K562 (cell line): ENCODE data around the gene BAIAP3. TPM values are rescaled to one million over a fixed set of nuclear protein-coding genes. Genes with fewer than 3 reads are reported as not detected.

Source experiments
- ATAC-seq: fragments of 200-7000 bp; cut with Tn5 transposase; 3 replicates; pipeline ENCODE4 v1.9.1; 2020; ENCODE audit warnings: moderate library complexity
- BruUV-seq: library from RNA; stranded (reverse); fragments of 400-500 nt; replicated peaks from 2 replicates; lab custom pipeline; 2021; lab: Mats Ljungman, UMichigan
- CTCF ChIA-PET: fragments of 300-600 bp; formaldehyde crosslinking; extraction: SDS; loops from one replicate; lab custom pipeline; 2021; ENCODE audit warnings: low intra/inter-chr PET ratio; lab: Yijun Ruan, JAX
- POLR2A ChIA-PET: fragments of 300-600, 350-650 bp; sonication (Branson Sonifier 250); formaldehyde crosslinking; extraction: SDS; loops from one replicate; lab custom pipeline; 2021; ENCODE audit warnings: antibody characterized with exemption, inconsistent platforms; lab: Yijun Ruan, JAX
- DNase-seq, 4 experiments: peaks; one replicate each; pipeline versions ENCODE4 v3.0.0 to v3.0.0-alpha.2; 2011 to 2018; ENCODE audit warnings: low spot score in 3 of 4, mixed read lengths in 3 of 4; ENCODE audit errors: extremely low read depth in 1 of 4
- FAIRE-seq: peaks from 2 replicates; lab custom pipeline; 2011; peaks lifted over from hg19 to GRCh38; lab: Jason Lieb, UNC
- H2AFZ ChIP-seq: 2 replicates; pipeline ENCODE4 v1.6.0; 2011; ENCODE audit warnings: low read depth, low read length, control low read depth, inconsistent platforms
- H3K27ac ChIP-seq: fragments of 200-600 bp; 3 replicates; pipeline ENCODE4 v1.8.0; 2011; ENCODE audit warnings: low read depth, mild to moderate bottlenecking, control low read depth, inconsistent platforms, low read length, moderate library complexity, mixed read lengths; ENCODE audit errors: extremely low read depth
- H3K27me3 ChIP-seq, 2 experiments: fragments of 300-600 bp in 1 of 2; 2 replicates in 1 of 2; 3 replicates in 1 of 2; pipeline versions ENCODE4 v1.6.0 to v1.8.0; 2011; ENCODE audit warnings: inconsistent platforms in 2 of 2, low read length in 2 of 2, mild to moderate bottlenecking in 1 of 2, mixed read lengths in 1 of 2, moderate library complexity in 1 of 2; ENCODE audit not compliant: control insufficient read depth in 2 of 2, insufficient read depth in 2 of 2
- H3K36me3 ChIP-seq: fragments of 300-600 bp; 3 replicates; pipeline ENCODE4 v1.8.0; 2011; ENCODE audit warnings: mild to moderate bottlenecking, low read length, inconsistent platforms; ENCODE audit not compliant: control insufficient read depth, insufficient read depth
- H3K4me1 ChIP-seq, 2 experiments: fragments of 200-600 bp in 1 of 2; replicated peaks in 1 of 2; 2 replicates in 1 of 2; 3 replicates in 1 of 2; pipeline versions ENCODE4 v1.5.1 to v1.8.0; 2011; ENCODE audit warnings: inconsistent platforms in 2 of 2, low read length in 2 of 2, mild to moderate bottlenecking in 1 of 2, mixed read lengths in 1 of 2, moderate library complexity in 1 of 2; ENCODE audit not compliant: control insufficient read depth in 2 of 2, insufficient read depth in 2 of 2
- H3K4me2 ChIP-seq: 2 replicates; pipeline ENCODE4 v1.6.1; 2011; ENCODE audit warnings: low read length, control low read depth, inconsistent platforms, mixed read lengths; ENCODE audit not compliant: insufficient read depth
- H3K4me3 ChIP-seq: fragments of 200-600 bp; sonication (generic), shearing (Covaris generic); 2 replicates; pipeline ENCODE4 v1.5.1; 2016; ENCODE audit warnings: control low read depth, inconsistent platforms
- H3K79me2 ChIP-seq: fragments of 200-600 bp; 3 replicates; pipeline ENCODE4 v1.8.0; 2011; ENCODE audit warnings: low read length, inconsistent platforms; ENCODE audit not compliant: control insufficient read depth, insufficient read depth
- H3K9ac ChIP-seq, 2 experiments: 2 replicates each; pipeline versions ENCODE4 v1.6.0 to v1.6.1; 2011; ENCODE audit warnings: low read depth in 2 of 2, low read length in 2 of 2, control low read depth in 1 of 2, inconsistent platforms in 1 of 2, mild to moderate bottlenecking in 1 of 2, mixed read lengths in 1 of 2; ENCODE audit not compliant: insufficient read depth in 1 of 2
- H3K9me1 ChIP-seq: one replicate; pipeline ENCODE4 v1.6.0; 2011; ENCODE audit warnings: inconsistent platforms, mild to moderate bottlenecking, low read length, moderate library complexity; ENCODE audit not compliant: control insufficient read depth, insufficient read depth
- H3K9me3 ChIP-seq: replicated peaks from 2 replicates; pipeline ENCODE4 v1.5.1; 2011; ENCODE audit warnings: low read depth, low read length, inconsistent platforms; ENCODE audit not compliant: control insufficient read depth, insufficient read depth
- H4K20me1 ChIP-seq: replicated peaks from 2 replicates; pipeline ENCODE4 v1.6.1; 2011; ENCODE audit warnings: low read length, inconsistent platforms, mixed read lengths; ENCODE audit not compliant: control insufficient read depth, insufficient read depth
- CTCF ChIP-seq, 3 experiments: IDR thresholded peaks in 2 of 3; conservative IDR thresholded peaks in 1 of 3; 2 replicates each; pipeline ENCODE4 v1.5.1; 2011 to 2012; ENCODE audit warnings: low read length in 3 of 3, mild to moderate bottlenecking in 3 of 3, control low read depth in 2 of 3, improper control_type of control experiment in 1 of 3, inconsistent platforms in 1 of 3, low read depth in 1 of 3, mixed read lengths in 1 of 3, moderate library complexity in 1 of 3; ENCODE audit not compliant: insufficient read depth in 2 of 3
- GTF2B ChIP-seq: IDR thresholded peaks from 2 replicates; pipeline ENCODE4 v1.6.1; 2011; ENCODE audit not compliant: insufficient read length; ENCODE audit errors: extremely low read depth
- WGBS: fragments of 100-300 bp; shearing (Covaris generic); methylation state at CpG from one replicate; pipeline ENCODE4 v1.1.6; 2016; ENCODE audit warnings: low coverage, mixed read lengths; ENCODE audit not compliant: insufficient coverage; ENCODE audit errors: missing lambda C conversion rate; 5-methylcytosine and 5-hydroxymethylcytosine counted together
- in situ Hi-C: fragments of 300-500 bp; cut with MboI; formaldehyde crosslinking; loops from 4 replicates; pipeline ENCODE4 v1.15.0; 2018; ENCODE audit warnings: inconsistent platforms, mixed read lengths
- intact Hi-C: fragments of 100-400 bp; cut with micrococcal nuclease; formaldehyde crosslinking; loops from 2 replicates; pipeline ENCODE4 v1.14.2; 2022
- polyA plus RNA-seq, 8 experiments: library from polyadenylated mRNA; depleted of rRNA in 4 of 8; stranded (reverse) in 5 of 8; unstranded in 3 of 8; fragments of >200 nt; fragmentation: Nextera tagmentation in 2 of 8; fragmentation: Illumina TruSeq in 1 of 8; extraction: Ambion mirVana in 2 of 8; extraction: Trizol in 1 of 8; gene quantifications; 2 replicates each; pipeline versions ENCODE4 v1.2.1 to v1.2.3, GENCODE V29; 2011 to 2014; ENCODE audit warnings: inconsistent platforms in 1 of 8, missing spikeins in 1 of 8
- total RNA-seq, 7 experiments: library from RNA; depleted of rRNA in 6 of 7; stranded (reverse); fragments of >200 nt in 6 of 7; fragmentation: Illumina TruSeq in 2 of 7; extraction: Trizol in 2 of 7; gene quantifications; 2 replicates each; pipeline versions ENCODE4 v1.2.1 to v1.2.3, GENCODE V29; 2011 to 2021; ENCODE audit warnings: low replicate concordance in 1 of 7

BAIAP3 gene
- total and polyA plus RNA-seq, 9 of the 15 experiments (the other 6 are each of a cell fraction or from before 2014, with no cell fraction given) = 0.03 to 4.5 (median 0.57) TPM; not detected in 1

- ChIA-PET POLR2A (interaction anchor here (5.9 kb wide), 1 partner anchor 13 kb away, joined by 48 read pairs; no protein-coding TSS in a partner anchor), CTCF (no interaction called here)
- Histone ChIP-seq H3K27me3 (no peaks in the 10 kb centered on the region), H3K4me3 (no peak overlapping the region), H3K79me2 (no peaks in the 10 kb centered on the region), H3K9me1 (no peaks in the 10 kb centered on the region), H2AFZ (no peak overlapping the region), H3K27ac (no peak overlapping the region), H3K36me3 (no peaks in the 10 kb centered on the region), H3K9ac (peak overlapping the region in 1 of 2 experiments; percentile 32; a peak in 1 of 4 replicates), H3K9me3 (no peaks in the 10 kb centered on the region), H4K20me1 (no peaks in the 10 kb centered on the region), H3K4me1 (peaks cover 0 to 33% of the 10 kb centered on the region in 2 experiments; a peak in 2 of 5 replicates), H3K4me2 (no peak overlapping the region)
- FAIRE-seq = no peak
- peak in 1 of 3 experiments; percentile 10; a peak in 2 of 6 replicates for TF ChIP-seq CTCF (IDR thresholded peaks at IDR 0.05 in 2 of 3, conservative IDR thresholded peaks at IDR 0.05 in 1 of 3; ENCODE audit: insufficient read depth in 2 of 3, low read depth in 1 of 3, low read length in 3 of 3)
- TF ChIP-seq GTF2B = no peak
- no TSS peak for BruUV-seq
- DNase-seq = no peak
- 54% methylated on average over 13 of the region's 17 CpGs for WGBS
- intact Hi-C loops (no loop called here), in situ Hi-C loops (no loop called here)
- ATAC-seq = peak; percentile 56
These were observed 59.4 kb downstream of the BAIAP3 start for GRCh38 chr16:1392826-1393225.
